ENCODE data around the gene SAP30.
A peak's percentile ranks its signal among the peaks of the same experiment; 100 is the strongest.

Gene SAP30

GRCh38 chr4:173370477-173371291 is at the start of gene SAP30:
SAP30 (plus strand) TSS chr4:173370954; CDS start chr4:173371183, 229 bp downstream.
- peak; percentile 92 for DNase-seq

- no peak for DNase-seq
Observed at GRCh38 chr4:173325007-173325736, 45.6 kb upstream of the SAP30 start.

GRCh38 chr4:173328236-173328901 is 42.4 kb upstream of the SAP30 start:
- no peak for DNase-seq

- no peak for DNase-seq
Observed at GRCh38 chr4:173330590-173330989, 40.2 kb upstream of the SAP30 start.

GRCh38 chr4:173332021-173332487 is 38.7 kb upstream of the SAP30 start:
- DNase-seq, result no peak

DNA sequence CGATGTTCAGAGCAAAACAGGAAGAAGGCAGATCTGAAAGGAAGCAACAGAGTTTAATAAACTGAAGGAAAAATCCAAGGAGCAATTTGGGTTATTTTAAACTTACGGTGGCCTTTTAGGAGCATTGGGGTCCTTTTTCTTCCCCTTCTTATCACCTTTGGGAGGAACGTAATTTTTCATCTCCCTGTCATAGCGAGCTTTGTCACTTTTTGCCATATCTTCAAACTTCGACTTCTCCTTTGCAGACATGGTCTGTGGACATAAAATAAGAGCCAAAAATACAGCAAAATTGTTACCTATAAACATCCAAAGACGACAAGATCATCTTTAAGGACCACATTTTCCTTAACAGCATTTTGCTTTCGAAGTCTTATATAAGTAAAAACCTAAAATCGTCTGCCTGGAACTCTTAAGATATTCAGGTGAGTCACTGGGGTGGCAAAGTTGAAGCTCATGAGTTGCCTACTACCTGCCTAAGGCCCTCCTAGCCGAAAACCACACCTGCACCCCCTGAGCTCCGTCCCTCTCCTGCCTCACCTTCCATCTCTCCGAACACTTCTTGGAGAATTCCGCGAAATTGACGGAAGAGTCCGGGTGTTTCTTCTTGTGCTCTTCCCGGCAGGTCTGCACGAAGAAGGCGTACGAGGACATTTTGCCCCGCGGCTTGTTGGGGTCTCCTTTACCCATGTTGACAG is 37.6 kb upstream of the SAP30 start:
- DNase-seq, result no peak

DNA sequence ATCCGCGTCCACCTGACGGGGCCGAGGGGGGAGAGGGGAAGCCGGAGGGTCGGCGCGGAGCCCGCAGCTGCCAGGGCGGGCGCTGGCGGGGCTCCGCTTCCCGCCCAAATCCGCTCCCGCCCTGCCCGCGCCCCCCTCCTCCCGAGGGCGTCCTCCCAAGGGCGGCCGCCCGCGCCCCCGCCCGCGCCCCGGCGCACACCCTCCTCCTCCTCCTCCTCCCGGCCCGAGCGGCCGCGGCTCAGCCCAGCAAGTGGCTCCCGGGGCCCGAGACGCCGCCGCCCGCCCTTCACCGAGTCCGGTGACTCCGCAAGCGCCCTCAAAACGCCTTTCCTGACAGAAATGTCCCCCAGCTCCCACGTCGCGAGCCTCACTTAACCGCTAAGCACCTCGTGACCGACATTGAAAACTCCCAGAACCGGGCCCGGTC is 37.1 kb upstream of the SAP30 start:
- no peak for DNase-seq

DNA sequence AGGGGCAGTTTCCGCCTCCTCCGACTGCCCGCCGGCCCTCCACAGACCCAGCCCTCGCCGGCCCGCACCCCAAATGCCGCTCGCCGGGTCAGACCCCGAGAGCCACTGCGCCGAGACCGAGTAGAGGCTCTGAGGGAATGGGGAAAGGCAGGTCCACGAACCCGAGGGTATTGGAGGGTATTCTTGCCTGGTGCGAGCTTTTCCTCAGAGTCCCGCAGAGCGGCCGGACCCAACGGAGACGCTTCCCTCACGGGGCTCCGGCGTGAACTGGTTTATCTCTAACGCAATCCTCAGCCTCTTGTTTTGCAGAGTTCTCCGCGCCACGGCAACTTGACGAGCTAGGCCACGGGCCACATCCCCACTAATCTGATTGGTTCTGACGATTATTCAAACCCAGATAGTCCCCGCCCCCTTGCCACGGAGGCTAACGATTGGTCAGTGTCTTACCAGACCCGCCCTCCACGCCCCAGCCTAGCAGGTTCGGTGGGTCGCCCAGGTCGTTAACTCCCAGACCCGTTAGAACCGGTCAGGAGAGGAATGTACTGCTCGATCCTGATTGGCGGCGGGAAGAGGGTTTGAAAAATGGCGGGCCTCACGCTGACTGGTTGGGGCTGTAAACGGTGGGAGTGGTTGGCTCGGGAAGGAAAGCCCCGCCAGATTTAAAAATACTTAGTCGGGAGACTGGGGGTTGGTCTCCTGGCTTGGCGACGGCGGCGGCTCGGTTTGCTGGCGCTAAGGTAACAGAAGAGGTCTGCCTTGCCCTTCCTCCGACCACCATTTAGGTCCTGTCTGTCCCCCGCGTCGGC is 36.5 kb upstream of the SAP30 start, which contains the start of gene HMGB2:
HMGB2 (minus strand) TSS at position 274 of the 806 bp plus-strand sequence. CDS start 709 bp downstream, outside the sequence.
- DNase-seq, result peak; percentile 96

DNA sequence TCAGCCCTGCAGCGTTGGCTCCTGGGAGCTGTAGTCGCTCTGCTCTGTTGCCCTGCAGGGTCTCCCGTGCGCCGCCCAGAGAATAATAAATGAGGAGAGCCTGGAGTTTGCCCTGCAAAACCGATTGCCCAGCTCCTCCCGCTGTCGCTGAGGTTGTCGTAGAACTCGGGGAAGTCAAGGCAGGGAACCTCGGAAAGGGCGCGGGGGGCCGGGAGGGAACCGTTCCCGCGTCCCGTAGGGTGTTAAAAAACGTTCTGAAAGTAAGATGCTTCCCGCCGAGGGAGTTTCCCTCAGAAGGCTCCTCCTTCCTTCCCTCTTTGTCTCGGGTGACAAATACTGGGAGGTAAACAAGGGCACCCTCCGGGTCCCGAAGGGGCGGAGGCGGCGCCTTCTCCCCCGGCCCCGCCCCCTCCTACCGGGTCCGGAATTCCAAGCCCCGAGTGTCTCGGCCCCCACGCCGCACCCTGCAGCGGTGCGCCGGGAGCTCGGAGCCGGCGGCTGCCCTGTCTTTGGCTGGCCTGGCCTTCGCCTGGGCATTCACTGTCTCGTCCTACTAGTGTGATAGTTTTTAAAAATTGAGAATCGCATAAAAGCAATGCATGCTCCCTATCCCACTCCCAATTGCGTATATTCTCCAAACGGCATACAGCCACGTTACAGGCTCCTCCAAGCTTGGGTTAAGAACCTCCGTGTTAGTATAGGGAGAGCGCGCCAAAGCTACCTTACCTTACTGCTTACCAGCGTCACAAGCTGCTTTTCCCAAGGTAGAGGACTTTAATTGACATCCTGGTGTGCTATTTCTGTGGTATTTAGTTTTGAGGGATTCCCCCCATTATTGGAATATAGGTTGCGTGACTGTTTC is 35.6 kb upstream of the SAP30 start:
- peak; percentile 93 for DNase-seq

DNA sequence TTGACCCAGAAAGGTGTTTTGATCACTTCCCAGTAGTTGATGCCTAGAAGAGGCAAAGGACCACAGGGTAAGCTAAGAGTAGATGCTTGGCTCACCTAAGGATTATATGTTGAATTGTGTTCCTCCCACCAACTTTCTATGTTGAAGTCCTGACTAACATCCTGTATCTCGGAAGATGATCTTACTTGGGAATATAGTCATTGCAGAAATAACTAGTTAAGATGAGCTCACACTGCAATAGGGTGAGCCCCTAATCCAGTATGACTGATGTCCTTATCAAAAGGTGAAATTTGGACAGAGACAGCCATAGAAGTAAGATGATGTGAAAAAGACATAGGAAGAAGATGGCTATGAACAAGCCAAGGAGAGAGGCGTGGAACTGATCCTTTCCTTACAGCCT is 33.3 kb upstream of the SAP30 start:
- no peak for DNase-seq

DNA sequence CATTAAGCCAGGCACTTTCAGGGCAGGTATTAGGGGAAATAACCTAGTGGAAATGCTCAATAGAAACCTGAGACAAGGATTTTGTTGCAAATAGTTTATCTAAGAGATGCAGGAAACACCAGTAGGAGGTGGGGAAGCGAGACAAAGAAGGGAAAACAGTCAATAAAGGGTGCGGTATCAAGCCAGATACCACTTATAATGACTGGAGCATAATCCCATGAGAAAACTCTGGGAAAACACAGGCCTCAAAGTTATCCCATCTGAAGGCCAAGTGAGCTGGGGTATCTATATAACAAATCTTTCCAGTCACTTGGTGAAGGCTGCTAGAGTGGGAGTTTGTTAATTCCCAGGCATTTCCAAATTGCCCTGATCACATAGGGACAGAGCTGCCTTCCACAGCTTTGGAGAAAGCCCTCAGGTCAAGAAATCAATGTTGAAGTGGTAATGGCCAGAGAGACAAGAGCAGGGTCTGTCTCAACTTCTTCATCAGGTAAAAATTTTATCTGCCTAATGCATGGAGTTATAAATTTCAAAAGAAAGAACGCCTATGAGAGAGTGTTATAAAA is 26.8 kb upstream of the SAP30 start:
- DNase-seq, result no peak

GRCh38 chr4:173345648-173346047 is 25.1 kb upstream of the SAP30 start:
- no peak for DNase-seq

DNA sequence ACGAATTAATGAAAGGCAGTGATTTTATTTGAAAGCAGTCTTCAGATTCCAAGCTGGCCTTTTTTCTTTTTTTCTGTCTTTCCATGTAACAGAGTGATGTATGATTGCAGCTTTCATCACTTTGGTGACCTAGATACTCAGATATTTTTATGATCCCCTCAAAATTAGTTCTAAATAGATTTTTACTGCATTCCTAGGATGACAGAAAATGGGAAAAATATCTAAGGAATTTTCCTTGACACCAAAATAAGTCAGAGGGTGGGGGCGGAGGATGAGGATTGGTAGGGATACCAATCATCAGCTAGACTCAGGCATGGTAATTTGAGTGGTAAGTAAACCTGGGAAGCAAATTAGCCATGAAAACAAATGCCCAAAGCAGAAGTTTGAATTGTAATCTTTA is 24.7 kb upstream of the SAP30 start:
- no peak for DNase-seq

DNA sequence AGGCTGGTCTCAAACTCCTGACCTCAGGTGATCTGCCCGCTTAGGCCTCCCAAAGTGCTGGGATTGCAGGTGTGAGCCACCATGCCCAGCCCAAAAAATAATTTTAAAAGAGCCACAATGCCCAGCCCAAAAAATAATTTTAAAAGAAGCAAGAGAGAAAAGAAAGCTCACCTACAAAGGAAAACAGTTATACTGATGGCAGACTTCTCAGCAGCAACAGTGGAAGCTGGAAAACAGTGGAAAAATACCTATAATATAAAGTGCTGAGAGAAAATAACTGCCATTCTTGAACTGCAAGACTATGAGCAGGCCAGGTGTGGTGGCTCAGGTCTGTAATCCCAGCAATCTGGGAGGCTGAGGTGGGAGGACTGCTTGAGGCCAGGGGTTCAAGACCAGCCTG is 23.3 kb upstream of the SAP30 start:
- no peak for DNase-seq

GRCh38 chr4:173357939-173358338 is 12.8 kb upstream of the SAP30 start:
- DNase-seq, result no peak

DNA sequence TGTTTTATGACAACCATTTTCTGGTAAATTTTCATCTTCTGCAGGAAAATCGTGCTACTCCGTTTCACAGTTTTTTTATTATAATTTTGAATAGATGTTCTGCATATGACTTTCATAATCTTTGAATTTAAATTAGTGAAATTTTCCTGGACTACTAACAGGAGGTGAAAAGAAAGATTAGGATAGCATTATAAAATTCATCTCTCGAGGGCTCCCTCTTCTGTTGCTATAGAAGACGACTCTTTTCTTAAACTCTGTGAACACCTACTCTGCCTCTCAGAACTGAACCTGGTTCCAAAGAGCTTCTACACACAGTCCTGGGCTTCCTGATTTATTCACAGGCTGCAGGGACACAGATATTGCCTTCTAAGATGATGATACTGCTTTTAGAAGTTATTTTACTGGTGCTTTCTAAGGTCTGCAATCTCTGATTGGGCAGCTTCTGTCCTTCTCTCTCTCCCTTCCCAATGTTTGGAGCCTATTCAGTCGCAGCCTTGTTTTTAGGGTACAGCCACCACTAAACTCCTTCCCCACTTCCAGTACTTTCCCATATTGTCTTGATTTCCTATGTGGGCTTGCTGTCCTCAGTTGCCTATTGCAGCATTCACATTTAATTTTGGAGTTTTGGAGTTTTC is 10.1 kb upstream of the SAP30 start:
- DNase-seq, result no peak

DNA sequence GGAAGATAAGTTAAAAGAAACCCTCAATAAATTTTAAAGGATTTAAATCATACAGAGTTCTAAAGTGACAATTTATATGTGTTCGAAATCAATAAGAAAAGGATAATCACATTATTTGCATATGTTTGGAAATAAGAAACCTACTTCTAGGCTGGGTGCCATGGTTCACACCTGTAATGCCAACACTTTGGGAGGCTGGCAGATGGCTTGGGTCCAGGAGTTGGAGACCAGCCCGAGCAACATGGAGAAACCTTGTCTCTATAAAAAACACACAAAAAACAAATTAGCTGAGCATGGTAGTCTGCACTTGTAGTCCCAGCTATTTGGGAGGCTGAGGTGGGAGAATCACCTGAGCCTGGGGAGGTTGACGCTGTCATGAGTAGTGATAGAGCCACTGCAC is 8.1 kb upstream of the SAP30 start:
- DNase-seq, result no peak

DNA sequence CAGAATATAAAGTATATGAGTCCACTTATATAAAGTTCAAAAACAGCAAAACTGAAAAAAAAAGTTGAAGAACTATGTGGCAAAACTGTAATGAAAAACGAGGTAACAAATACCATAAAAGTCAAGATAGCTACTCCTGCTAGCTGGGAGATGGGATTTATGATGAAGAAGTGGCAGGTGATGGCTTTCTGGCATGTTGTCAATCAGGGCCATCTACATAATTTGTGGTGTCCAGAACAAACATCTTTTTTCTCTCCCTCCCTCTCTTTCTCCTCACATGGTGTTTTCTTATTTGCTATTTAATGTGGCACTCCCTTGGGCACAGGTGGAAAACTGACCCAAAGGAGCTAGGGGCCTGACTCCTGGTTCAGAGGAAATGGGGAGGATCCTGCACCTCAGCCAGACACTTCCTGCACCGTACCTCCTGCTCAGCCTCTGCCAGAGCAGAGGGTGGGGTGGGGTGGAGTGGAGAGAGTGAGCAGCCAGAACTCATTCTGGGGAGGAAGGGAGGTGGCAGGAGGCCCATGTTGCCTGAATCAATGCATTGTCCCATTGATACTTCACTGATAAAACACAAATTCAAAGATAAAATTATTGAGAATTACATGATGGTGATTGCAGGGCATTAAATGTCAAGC is 5.3 kb upstream of the SAP30 start:
- DNase-seq, result no peak

DNA sequence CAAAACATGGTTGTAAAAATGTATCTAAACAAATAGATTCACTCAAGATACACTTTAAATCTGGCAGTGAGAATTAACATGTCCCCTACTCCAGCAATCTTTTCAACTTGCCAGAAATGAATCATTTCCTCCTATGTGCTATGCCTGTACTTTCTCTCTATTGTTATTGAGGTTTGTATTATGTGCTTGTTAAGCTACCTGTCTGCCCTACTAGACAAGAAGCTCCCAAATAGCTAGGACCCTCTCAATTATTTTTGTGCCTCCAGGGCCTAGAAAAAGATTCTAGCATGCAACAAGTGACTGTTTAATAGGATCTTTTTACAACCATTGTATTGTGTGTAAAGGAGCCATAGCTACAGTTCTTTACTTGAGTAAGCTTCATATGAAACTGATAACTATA is 3.5 kb upstream of the SAP30 start:
- no peak for DNase-seq

GRCh38 chr4:173367946-173368345 is 2.8 kb upstream of the SAP30 start:
- DNase-seq, result no peak
